WTC11 (cell line): ENCODE measurements around the gene LSR. TPM values are rescaled to one million over a fixed set of nuclear protein-coding genes. Genes with fewer than 3 reads are reported as not detected.

Experiments
- ZNF317 ChIP-seq: sonication (generic); formaldehyde crosslinking; IDR thresholded peaks from 2 replicates; pipeline ENCODE4 v1.8.1; 2023; ENCODE audit warnings: low read depth, mild to moderate bottlenecking, moderate library complexity, missing genetic modification reagents, borderline replicate concordance
- total RNA-seq: library from RNA; stranded (reverse); gene quantifications from 3 replicates; pipeline ENCODE4 v1.2.3, GENCODE V29; 2021
- TF ChIP-seq, protein P1 (sequence below): sonication (generic); formaldehyde crosslinking; IDR thresholded peaks from 2 replicates; pipeline ENCODE4 v1.8.0; 2023; ENCODE audit warnings: missing genetic modification reagents, mild to moderate bottlenecking, borderline replicate concordance
- TF ChIP-seq, protein P2 (sequence below): sonication (generic); formaldehyde crosslinking; conservative IDR thresholded peaks from 2 replicates; pipeline ENCODE4 v1.8.1; 2023; ENCODE audit warnings: mild to moderate bottlenecking, low read depth, missing genetic modification reagents, moderate library complexity

The LSR gene
- total RNA-seq, 1 experiment from 2014 or later, result 130 TPM

DNA sequence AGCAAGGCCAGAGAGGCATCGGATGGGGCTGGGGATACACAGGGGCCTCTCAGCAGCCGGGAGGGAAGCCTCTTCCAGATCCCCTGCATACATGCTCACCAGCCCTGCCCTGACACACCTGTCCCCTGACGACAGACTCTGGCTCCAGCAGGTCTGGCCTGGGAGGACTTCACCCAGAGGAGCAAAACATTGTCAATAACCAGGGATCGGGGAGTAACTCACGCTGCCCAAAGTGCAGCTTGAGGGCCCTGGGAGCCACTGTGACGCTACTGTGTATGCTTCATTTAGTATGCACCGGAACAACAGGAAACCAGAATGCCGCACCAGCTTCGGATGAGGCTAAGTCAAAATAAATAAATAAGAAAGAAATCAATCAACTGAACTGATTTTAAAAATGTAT is 67.8 kb downstream of the LSR start (continued):
- TF ChIP-seq, protein P1, sequence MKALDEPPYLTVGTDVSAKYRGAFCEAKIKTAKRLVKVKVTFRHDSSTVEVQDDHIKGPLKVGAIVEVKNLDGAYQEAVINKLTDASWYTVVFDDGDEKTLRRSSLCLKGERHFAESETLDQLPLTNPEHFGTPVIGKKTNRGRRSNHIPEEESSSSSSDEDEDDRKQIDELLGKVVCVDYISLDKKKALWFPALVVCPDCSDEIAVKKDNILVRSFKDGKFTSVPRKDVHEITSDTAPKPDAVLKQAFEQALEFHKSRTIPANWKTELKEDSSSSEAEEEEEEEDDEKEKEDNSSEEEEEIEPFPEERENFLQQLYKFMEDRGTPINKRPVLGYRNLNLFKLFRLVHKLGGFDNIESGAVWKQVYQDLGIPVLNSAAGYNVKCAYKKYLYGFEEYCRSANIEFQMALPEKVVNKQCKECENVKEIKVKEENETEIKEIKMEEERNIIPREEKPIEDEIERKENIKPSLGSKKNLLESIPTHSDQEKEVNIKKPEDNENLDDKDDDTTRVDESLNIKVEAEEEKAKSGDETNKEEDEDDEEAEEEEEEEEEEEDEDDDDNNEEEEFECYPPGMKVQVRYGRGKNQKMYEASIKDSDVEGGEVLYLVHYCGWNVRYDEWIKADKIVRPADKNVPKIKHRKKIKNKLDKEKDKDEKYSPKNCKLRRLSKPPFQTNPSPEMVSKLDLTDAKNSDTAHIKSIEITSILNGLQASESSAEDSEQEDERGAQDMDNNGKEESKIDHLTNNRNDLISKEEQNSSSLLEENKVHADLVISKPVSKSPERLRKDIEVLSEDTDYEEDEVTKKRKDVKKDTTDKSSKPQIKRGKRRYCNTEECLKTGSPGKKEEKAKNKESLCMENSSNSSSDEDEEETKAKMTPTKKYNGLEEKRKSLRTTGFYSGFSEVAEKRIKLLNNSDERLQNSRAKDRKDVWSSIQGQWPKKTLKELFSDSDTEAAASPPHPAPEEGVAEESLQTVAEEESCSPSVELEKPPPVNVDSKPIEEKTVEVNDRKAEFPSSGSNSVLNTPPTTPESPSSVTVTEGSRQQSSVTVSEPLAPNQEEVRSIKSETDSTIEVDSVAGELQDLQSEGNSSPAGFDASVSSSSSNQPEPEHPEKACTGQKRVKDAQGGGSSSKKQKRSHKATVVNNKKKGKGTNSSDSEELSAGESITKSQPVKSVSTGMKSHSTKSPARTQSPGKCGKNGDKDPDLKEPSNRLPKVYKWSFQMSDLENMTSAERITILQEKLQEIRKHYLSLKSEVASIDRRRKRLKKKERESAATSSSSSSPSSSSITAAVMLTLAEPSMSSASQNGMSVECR (CRISPR knock-in tag), result no peak
- TF ChIP-seq ZNF317, result no peak
- TF ChIP-seq, protein P2, sequence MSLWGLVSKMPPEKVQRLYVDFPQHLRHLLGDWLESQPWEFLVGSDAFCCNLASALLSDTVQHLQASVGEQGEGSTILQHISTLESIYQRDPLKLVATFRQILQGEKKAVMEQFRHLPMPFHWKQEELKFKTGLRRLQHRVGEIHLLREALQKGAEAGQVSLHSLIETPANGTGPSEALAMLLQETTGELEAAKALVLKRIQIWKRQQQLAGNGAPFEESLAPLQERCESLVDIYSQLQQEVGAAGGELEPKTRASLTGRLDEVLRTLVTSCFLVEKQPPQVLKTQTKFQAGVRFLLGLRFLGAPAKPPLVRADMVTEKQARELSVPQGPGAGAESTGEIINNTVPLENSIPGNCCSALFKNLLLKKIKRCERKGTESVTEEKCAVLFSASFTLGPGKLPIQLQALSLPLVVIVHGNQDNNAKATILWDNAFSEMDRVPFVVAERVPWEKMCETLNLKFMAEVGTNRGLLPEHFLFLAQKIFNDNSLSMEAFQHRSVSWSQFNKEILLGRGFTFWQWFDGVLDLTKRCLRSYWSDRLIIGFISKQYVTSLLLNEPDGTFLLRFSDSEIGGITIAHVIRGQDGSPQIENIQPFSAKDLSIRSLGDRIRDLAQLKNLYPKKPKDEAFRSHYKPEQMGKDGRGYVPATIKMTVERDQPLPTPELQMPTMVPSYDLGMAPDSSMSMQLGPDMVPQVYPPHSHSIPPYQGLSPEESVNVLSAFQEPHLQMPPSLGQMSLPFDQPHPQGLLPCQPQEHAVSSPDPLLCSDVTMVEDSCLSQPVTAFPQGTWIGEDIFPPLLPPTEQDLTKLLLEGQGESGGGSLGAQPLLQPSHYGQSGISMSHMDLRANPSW (CRISPR knock-in tag), result no peak

Other genes starting within 250 kb of the LSR start
- gene GRAMD1A, start 248.7 kb upstream of the LSR start, total RNA-seq, result 235 to 389 TPM (median 236 TPM) in 3 replicates
- gene SCN1B, start 218.5 kb upstream of the LSR start, total RNA-seq, result 4.4 to 8.0 TPM (median 4.8 TPM) in 3 replicates
- 20.8 to 35.5 TPM (median 34.6 TPM) in 3 replicates for gene HPN, start 207.3 kb upstream of the LSR start, total RNA-seq
- 1.0 to 1.8 TPM (median 1.2 TPM) in 3 replicates for gene FXYD3, start 133.2 kb upstream of the LSR start, total RNA-seq
- gene LGI4, start 113.9 kb upstream of the LSR start, total RNA-seq, result 14.2 to 15.7 TPM (median 15.1 TPM) in 3 replicates
- 11.3 to 13.4 TPM (median 13.3 TPM) in 3 replicates for gene FXYD1, start 110.2 kb upstream of the LSR start, total RNA-seq
- gene FXYD7, start 105.7 kb upstream of the LSR start, total RNA-seq, result 16.7 to 16.9 TPM (median 16.9 TPM) in 3 replicates
- 114 to 135 TPM (median 128 TPM) in 3 replicates for gene FXYD5, start 94.3 kb upstream of the LSR start, total RNA-seq
- gene FAM187B, start 20.3 kb upstream of the LSR start, total RNA-seq, result 0.16 to 0.20 TPM in 2 of 3 replicates, not detected in the other
- gene USF2, start 20.0 kb downstream of the LSR start, total RNA-seq, result 109 to 127 TPM (median 120 TPM) in 3 replicates
- gene HAMP, start 33.5 kb downstream of the LSR start, total RNA-seq, result 0.11 to 0.22 TPM (median 0.14 TPM) in 3 replicates
- 0.23 to 0.53 TPM (median 0.46 TPM) in 3 replicates for gene MAG, start 43.2 kb downstream of the LSR start, total RNA-seq
- gene CD22, start 80.2 kb downstream of the LSR start, total RNA-seq, result 0.28 to 1.1 TPM (median 0.55 TPM) in 3 replicates
- 0.07 TPM in 1 of 3 replicates, not detected in the others for gene FFAR1, start 98.9 kb downstream of the LSR start, total RNA-seq
- gene FFAR3, start 109.5 kb downstream of the LSR start, total RNA-seq, result not detected in 3 replicates
- not detected in 3 replicates for gene GPR42, start 122.1 kb downstream of the LSR start, total RNA-seq
- gene FFAR2, start 199.3 kb downstream of the LSR start, total RNA-seq, result not detected in 3 replicates
- 1.3 to 3.2 TPM (median 1.7 TPM) in 3 replicates for gene KRTDAP, start 241.5 kb downstream of the LSR start, total RNA-seq